NCI-H146 treated with DMSO at 0.1 percent for 48 hours (cell line): ENCODE results near the gene SCARF2.
"Not testable (repeated sequence)": the region's sequence is repeated elsewhere in the genome, so short reads cannot be mapped to it uniquely, and the experiment has no call there.

Experiments used
- DNase-seq: peaks from one replicate; lab custom pipeline; 2025; ENCODE audit not compliant: unreplicated experiment; lab: John Stamatoyannopoulos, UW

SCARF2 gene

GRCh38 chr22:20463324-20464095, 25.9 kb upstream of the SCARF2 start:
- no peak for DNase-seq

- DNase-seq = no peak
These were observed 22.2 kb upstream of the SCARF2 start for GRCh38 chr22:20459862-20460261.

GRCh38 chr22:20459152-20459542, 21.5 kb upstream of the SCARF2 start:
- DNase-seq = no peak

- DNase-seq = no peak
These were observed 21.0 kb upstream of the SCARF2 start for GRCh38 chr22:20458530-20459151.

GRCh38 chr22:20457506-20458240, 20.0 kb upstream of the SCARF2 start:
- DNase-seq = no peak

GRCh38 chr22:20456722-20457076, 19.1 kb upstream of the SCARF2 start:
- no peak for DNase-seq

GRCh38 chr22:20456064-20456721, 18.6 kb upstream of the SCARF2 start:
- DNase-seq = peak; percentile 17

GRCh38 chr22:20455709-20456063, 18.1 kb upstream of the SCARF2 start:
- no peak for DNase-seq

- DNase-seq = no peak
These were observed 15.6 kb upstream of the SCARF2 start for GRCh38 chr22:20453222-20453621.

- DNase-seq = no peak
These were observed 14.3 kb upstream of the SCARF2 start for GRCh38 chr22:20451920-20452319.

GRCh38 chr22:20451129-20451778, 13.6 kb upstream of the SCARF2 start:
- not testable (repeated sequence) for DNase-seq

GRCh38 chr22:20450551-20450906, 12.9 kb upstream of the SCARF2 start:
- no peak for DNase-seq

- DNase-seq = no peak
These were observed 12.4 kb upstream of the SCARF2 start for GRCh38 chr22:20449819-20450550.

- no peak for DNase-seq
These were observed 11.0 kb upstream of the SCARF2 start for GRCh38 chr22:20448630-20449029.

- DNase-seq = no peak
These were observed 8.9 kb upstream of the SCARF2 start for GRCh38 chr22:20446383-20446970.

GRCh38 chr22:20444325-20444724, 6.7 kb upstream of the SCARF2 start:
- no peak for DNase-seq

GRCh38 chr22:20442485-20443284, 5.1 kb upstream of the SCARF2 start:
- no peak for DNase-seq

- DNase-seq = no peak
These were observed 4.2 kb upstream of the SCARF2 start for GRCh38 chr22:20441631-20442484.
